GM10266 (cell line): ENCODE data around the gene ACACA.

Experiments used
- DNase-seq: peaks from one replicate; pipeline ENCODE4 v3.0.0; 2012; ENCODE audit errors: extremely low spot score
- CTCF ChIP-seq: IDR thresholded peaks from 2 replicates; pipeline ENCODE4 v1.5.1; 2012; ENCODE audit warnings: mild to moderate bottlenecking, low read depth; ENCODE audit not compliant: control insufficient read depth, insufficient read depth; ENCODE audit errors: missing control alignments

The ACACA gene

GRCh38 chr17:37065486-37066321, 340.9 kb downstream of the ACACA start:
- TF ChIP-seq CTCF = no peak
- no peak for DNase-seq

GRCh38 chr17:37064956-37065355, 341.7 kb downstream of the ACACA start:
- no peak for TF ChIP-seq CTCF
- DNase-seq = no peak

GRCh38 chr17:37064206-37064605, 342.4 kb downstream of the ACACA start:
- no peak for TF ChIP-seq CTCF
- DNase-seq = no peak

GRCh38 chr17:37062021-37062420, 344.6 kb downstream of the ACACA start:
- no peak for DNase-seq
- no peak for TF ChIP-seq CTCF

- no peak for TF ChIP-seq CTCF
- DNase-seq = no peak
These were observed 345.7 kb downstream of the ACACA start for GRCh38 chr17:37060928-37061327.

- DNase-seq = no peak
- TF ChIP-seq CTCF = no peak
These were observed 346.5 kb downstream of the ACACA start for GRCh38 chr17:37060094-37060493.

GRCh38 chr17:37059493-37059892, 347.1 kb downstream of the ACACA start:
- no peak for TF ChIP-seq CTCF
- DNase-seq = no peak
